HG03521 (cell line): ENCODE measurements around the gene VWC2L.

Source experiments
- ATAC-seq: cut with Tn5 transposase; IDR thresholded peaks from one replicate; pipeline ENCODE4 v1.9.1; 2021; ENCODE audit warnings: mild to moderate bottlenecking, moderate library complexity; ENCODE audit not compliant: unreplicated experiment

The VWC2L gene

GRCh38 chr2:214579035-214579434 is 168.2 kb downstream of the VWC2L start:
- ATAC-seq = no peak

GRCh38 chr2:214587442-214587841 is 176.6 kb downstream of the VWC2L start:
- no peak for ATAC-seq

GRCh38 chr2:214591366-214591765 is 180.5 kb downstream of the VWC2L start:
- ATAC-seq = no peak

GRCh38 chr2:214592011-214592410 is 181.2 kb downstream of the VWC2L start:
- no peak for ATAC-seq

GRCh38 chr2:214593727-214594126 is 182.9 kb downstream of the VWC2L start:
- no peak for ATAC-seq

- no peak for ATAC-seq
Measured at GRCh38 chr2:214601852-214602633, 191.2 kb downstream of the VWC2L start.

- ATAC-seq = no peak
Measured at GRCh38 chr2:214604861-214605260, 194.0 kb downstream of the VWC2L start.

GRCh38 chr2:214607051-214607450 is 196.2 kb downstream of the VWC2L start:
- no peak for ATAC-seq

GRCh38 chr2:214611015-214611414 is 200.2 kb downstream of the VWC2L start:
- no peak for ATAC-seq

- no peak for ATAC-seq
Measured at GRCh38 chr2:214624166-214624760, 213.4 kb downstream of the VWC2L start.

- ATAC-seq = no peak
Measured at GRCh38 chr2:214628091-214628490, 217.2 kb downstream of the VWC2L start.
